A673 (cell line): Measurements from ENCODE around the gene NDUFAF3.

Experiments used
- CTCF ChIP-seq: fragments of 300-800, 200-600 bp; sonication (generic); conservative IDR thresholded peaks from 2 replicates; pipeline ENCODE4 v1.5.1; 2017; ENCODE audit warnings: low read depth, mild to moderate bottlenecking, antibody characterized with exemption, low read length, moderate library complexity, mixed read lengths
- EZH2 ChIP-seq: fragments of 200-600 bp; sonication (generic); IDR thresholded peaks from 2 replicates; pipeline ENCODE4 v1.6.1; 2017; ENCODE audit warnings: borderline replicate concordance, low read depth, mild to moderate bottlenecking, mixed read lengths, antibody characterized with exemption, low read length; ENCODE audit not compliant: poor library complexity, severe bottlenecking

- TF ChIP-seq CTCF (no peak), EZH2 (no peak)
Measured at GRCh38 chr3:49018707-49019006, 3.3 kb upstream of the NDUFAF3 start.
